C4-2B (cell line): ENCODE results near the gene TRIP6.

Experiments
- H3K27ac ChIP-seq: fragments of 450-650 bp; 2 replicates; pipeline ENCODE4 v1.5.1; 2017
- ZFX ChIP-seq: fragments of 450-650 bp; IDR thresholded peaks from 2 replicates; pipeline ENCODE4 v1.6.1; 2017
- TF ChIP-seq, protein P1 (sequence below): fragments of 450-650 bp; conservative IDR thresholded peaks from 2 replicates; pipeline ENCODE4 v1.5.1; 2017; ENCODE audit warnings: mild to moderate bottlenecking

The TRIP6 gene

DNA sequence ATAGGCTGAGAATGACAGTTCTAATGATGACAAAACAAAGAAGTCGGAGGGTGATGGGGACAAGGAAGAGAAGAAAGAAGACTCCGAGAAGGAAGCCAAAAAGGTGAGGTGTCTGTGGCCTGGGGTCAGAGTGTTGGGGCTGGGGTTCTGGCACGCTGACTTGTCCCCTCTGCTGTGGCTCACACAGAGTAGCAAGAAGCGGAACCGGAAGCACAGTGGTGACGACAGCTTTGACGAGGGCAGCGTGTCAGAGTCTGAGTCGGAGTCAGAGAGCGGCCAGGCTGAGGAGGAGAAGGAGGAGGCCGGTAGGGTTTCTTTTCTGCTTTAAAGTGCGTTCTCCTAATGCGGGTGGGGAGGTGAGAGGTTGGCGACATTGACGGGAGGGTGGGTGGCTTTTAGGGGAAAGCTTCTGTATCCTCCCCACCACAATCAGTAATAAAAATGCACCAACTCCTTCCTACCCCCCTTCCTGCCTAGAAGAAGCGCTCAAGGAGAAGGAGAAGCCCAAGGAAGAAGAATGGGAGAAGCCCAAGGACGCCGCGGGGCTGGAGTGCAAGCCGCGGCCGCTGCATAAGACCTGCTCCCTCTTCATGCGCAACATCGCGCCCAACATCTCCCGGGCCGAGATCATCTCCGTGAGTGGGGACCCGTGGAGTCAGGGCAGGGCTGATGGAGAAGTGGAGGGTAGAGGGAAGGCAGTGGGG lies 17.7 kb downstream of the TRIP6 start:
- TF ChIP-seq, protein P1, sequence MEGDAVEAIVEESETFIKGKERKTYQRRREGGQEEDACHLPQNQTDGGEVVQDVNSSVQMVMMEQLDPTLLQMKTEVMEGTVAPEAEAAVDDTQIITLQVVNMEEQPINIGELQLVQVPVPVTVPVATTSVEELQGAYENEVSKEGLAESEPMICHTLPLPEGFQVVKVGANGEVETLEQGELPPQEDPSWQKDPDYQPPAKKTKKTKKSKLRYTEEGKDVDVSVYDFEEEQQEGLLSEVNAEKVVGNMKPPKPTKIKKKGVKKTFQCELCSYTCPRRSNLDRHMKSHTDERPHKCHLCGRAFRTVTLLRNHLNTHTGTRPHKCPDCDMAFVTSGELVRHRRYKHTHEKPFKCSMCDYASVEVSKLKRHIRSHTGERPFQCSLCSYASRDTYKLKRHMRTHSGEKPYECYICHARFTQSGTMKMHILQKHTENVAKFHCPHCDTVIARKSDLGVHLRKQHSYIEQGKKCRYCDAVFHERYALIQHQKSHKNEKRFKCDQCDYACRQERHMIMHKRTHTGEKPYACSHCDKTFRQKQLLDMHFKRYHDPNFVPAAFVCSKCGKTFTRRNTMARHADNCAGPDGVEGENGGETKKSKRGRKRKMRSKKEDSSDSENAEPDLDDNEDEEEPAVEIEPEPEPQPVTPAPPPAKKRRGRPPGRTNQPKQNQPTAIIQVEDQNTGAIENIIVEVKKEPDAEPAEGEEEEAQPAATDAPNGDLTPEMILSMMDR, result no peak
- TF ChIP-seq ZFX, result no peak
- H3K27ac ChIP-seq, result no peak overlapping the region

DNA sequence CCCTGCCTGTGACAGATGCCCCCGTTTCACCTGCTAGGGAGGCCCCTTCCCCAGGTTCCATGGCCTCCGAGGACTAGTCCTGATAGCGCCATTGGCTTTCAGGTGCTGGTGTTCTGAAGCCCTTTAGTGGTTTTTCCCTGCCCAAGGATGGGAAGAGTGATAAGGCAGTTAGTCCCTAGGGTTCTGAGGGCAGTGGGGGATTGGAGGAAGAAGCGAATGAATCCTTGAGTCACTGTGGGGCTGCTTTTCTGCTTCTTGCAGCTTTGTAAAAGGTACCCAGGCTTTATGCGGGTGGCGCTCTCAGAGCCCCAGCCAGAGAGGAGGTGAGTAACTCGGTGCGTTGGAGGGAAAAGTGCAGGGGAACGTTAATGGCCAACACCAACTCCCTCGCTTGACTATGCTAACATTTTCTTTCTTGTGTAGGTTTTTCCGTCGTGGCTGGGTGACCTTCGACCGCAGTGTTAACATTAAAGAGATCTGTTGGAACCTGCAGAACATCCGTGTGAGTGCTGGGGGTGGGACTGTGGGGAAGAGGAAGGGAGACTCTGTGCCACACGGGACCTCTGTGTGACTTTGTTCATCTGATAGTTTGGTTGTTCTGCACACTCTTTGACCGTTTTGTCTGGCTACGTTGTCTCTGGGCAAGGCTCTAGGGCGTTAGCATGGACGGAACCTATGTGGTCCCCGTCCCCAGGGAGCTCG lies 18.4 kb downstream of the TRIP6 start:
- H3K27ac ChIP-seq, result no peak overlapping the region
- no peak for TF ChIP-seq ZFX
- TF ChIP-seq, protein P1, result no peak

DNA sequence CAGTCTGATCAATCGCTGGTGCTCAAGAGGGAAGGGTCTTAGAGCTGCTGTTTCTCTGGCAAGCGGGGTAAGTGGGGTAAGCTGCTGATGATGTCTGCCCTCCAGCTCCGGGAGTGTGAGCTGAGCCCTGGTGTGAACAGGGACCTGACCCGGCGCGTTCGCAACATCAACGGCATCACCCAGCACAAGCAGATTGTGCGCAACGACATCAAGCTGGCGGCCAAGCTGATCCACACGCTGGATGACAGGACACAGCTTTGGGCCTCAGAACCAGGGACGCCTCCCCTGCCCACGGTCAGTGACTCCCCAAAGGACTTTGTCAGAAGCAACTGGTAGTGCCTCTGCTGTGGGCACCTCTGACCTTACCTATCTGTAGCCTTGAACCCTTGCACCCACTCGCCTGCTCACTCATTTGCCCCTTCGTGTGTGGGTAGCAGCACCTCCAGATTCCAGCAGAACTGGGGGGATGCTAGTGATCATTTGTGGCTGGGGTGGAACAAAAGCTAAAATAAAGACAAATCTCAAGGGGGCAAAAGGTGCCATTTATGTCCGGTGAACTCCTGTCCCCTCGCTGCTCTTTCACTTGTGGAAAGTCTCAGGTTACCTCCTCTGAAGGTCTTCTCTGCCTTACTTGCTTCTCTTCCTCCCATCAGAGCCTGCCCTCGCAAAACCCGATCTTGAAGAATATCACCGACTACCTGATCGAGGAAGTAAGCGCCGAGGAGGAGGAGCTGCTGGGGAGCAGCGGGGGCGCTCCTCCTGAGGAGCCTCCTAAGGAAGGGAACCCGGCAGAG lies 19.2 kb downstream of the TRIP6 start:
- TF ChIP-seq, protein P1, result no peak
- no peak for TF ChIP-seq ZFX
- no peak overlapping the region for H3K27ac ChIP-seq

DNA sequence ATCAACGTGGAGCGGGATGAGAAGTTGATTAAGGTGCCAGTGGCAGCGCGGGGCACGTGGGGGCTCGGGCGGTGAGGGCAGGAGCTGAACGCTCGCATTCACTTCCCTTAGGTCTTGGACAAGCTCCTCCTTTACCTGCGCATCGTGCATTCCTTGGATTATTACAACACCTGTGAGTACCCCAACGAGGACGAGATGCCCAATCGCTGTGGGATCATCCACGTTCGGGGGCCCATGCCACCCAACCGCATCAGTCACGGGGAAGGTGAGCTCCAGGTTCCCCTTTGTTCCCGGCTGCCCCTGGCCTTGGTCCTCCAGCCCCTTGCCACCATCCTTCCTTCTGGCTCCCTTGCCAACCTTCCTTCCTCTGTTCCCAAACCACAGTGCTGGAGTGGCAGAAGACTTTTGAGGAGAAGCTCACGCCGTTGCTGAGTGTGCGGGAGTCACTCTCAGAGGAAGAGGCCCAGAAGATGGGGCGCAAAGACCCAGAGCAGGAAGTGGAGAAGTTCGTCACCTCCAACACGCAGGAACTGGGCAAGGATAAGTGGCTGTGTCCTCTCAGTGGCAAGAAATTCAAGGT lies 19.8 kb downstream of the TRIP6 start:
- peak overlapping the region; percentile 98 for H3K27ac ChIP-seq
- no peak for TF ChIP-seq ZFX
- TF ChIP-seq, protein P1, result no peak

DNA sequence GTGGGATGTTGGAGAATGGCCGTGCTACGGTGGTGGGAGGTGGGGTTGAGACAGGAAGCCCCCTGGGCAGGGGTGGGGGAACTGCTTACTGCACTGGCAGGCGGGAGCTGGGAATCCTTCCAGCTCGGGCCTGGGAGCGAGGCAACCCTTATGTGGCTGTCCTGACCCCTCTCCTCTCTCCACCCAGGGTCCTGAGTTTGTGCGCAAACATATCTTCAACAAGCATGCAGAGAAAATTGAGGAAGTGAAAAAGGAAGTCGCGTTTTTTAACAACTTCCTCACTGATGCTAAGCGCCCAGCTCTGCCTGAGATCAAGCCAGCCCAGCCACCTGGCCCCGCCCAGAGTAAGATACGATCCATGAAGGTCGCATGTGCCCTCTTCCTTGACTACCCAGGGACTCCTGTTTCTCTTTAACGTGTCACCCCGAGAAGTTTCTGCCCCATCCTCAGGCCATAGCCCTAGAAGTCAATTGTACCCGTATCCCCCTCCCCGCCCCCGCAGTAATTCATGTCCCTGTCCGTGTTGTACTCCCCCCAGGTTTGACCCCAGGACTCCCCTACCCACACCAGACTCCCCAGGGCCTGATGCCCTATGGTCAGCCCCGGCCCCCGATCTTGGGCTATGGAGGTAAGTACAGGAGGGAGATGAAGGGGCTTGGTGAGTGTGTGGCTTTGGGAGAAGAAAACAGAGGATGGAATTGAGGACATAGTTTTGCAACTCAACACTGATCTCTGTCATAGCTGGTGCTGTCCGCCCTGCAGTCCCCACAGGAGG lies 20.5 kb downstream of the TRIP6 start:
- H3K27ac ChIP-seq, result peak overlapping the region; percentile 98

DNA sequence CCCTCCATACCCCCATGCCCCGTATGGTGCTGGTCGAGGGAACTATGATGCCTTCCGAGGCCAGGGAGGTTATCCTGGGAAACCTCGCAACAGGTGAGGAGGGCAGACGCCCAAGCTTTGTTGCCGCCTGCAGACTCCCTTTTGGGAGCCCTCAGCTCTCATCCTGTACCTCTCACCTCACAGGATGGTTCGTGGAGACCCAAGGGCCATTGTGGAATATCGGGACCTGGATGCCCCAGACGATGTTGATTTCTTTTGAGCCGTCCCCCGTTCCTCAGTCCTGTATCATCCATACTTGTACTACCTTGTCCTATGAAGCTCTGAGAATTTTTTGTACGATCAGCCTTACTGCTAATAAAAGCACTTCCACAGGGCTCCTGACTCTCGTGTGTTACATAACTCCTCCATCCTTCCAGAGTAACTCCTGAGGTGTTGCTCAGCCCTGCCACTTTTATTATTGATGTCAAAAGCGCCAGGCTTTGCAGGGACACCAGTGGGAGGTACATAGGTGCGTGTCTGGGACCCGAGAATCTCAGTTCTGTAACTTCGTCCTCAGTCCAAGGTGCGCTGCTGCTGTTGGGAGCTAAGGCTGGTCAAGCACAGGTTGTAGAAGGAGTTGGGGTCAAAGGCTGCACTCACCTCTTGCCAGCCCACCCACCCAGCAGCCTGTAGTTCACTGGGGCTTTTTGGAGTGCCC lies 21.3 kb downstream of the TRIP6 start:
- TF ChIP-seq, protein P1, result no peak
- TF ChIP-seq ZFX, result no peak
- peak overlapping the region; percentile 98 for H3K27ac ChIP-seq

More for the DNA sequence above, 20.5 kb downstream of the TRIP6 start:
- TF ChIP-seq ZFX, result no peak
- TF ChIP-seq, protein P1, result no peak
